SJSA1 (cell line): ENCODE data around the gene DNMBP. TPM values are rescaled to one million over a fixed set of nuclear protein-coding genes. Genes with fewer than 3 reads are reported as not detected.
A peak's percentile ranks its signal among the peaks of the same experiment; 100 is the strongest.
"Not testable (repeated sequence)": the region's sequence is repeated elsewhere in the genome, so short reads cannot be mapped to it uniquely, and the experiment has no call there.

ENCODE experiments used
- DNase-seq, 2 experiments: peaks; one replicate each; pipeline ENCODE4 v3.0.0-alpha.2; 2015 to 2020; ENCODE audit warnings: low spot score in 2 of 2, low read depth in 1 of 2
- H3K27ac ChIP-seq: fragments of 250-450 bp; sonication (Bioruptor Pico); 2 replicates; pipeline ENCODE4 v1.5.1; 2020; ENCODE audit warnings: mild to moderate bottlenecking, moderate library complexity
- H3K27me3 ChIP-seq: fragments of 250-450 bp; sonication (Bioruptor Pico); replicated peaks from 2 replicates; pipeline ENCODE4 v1.5.1; 2020; ENCODE audit warnings: mild to moderate bottlenecking, moderate library complexity
- H3K36me3 ChIP-seq: fragments of 250-450 bp; sonication (Bioruptor Pico); 2 replicates; pipeline ENCODE4 v1.5.1; 2020; ENCODE audit warnings: mild to moderate bottlenecking
- H3K4me1 ChIP-seq: fragments of 250-450 bp; sonication (Bioruptor Pico); replicated peaks from 2 replicates; pipeline ENCODE4 v1.6.1; 2021; ENCODE audit warnings: mild to moderate bottlenecking
- H3K4me3 ChIP-seq: fragments of 250-450 bp; sonication (Bioruptor Pico); 2 replicates; pipeline ENCODE4 v1.5.1; 2020; ENCODE audit warnings: mild to moderate bottlenecking
- H3K9me3 ChIP-seq: fragments of 250-450 bp; sonication (Bioruptor Pico); replicated peaks from 2 replicates; pipeline ENCODE4 v1.5.1; 2020; ENCODE audit warnings: mild to moderate bottlenecking
- total RNA-seq: library from RNA; depleted of rRNA; stranded (reverse); fragments of >200 nt; shearing (Covaris generic); gene quantifications from 2 replicates; pipeline ENCODE4 v1.2.3, GENCODE V29; 2014; rRNA removed

The DNMBP gene
- total RNA-seq, 1 experiment from 2014 or later: 11.0 TPM

DNA sequence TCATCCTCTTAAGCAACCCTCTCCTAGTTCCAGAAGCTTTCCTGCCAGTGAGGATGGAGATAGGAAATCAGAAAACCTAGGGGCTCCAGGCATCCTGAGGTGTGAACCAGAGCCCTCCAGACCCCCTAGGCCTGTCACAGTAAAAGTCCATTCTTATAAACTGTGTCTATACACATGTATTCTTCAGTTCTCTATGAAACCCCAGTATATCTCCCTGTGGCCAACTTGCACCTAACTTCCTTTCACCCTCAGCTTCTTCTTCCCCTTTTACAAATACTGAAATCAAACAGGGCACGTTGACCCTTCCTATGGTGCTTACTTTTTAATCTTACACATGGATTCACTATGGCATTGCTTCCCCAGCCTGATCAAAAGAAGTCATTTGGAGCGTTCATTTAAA is 168.9 kb downstream of the DNMBP start:
- H3K27me3 ChIP-seq, H3K27ac ChIP-seq: not testable (repeated sequence)

GRCh38 chr10:99836711-99837110 is 173.0 kb downstream of the DNMBP start:
- no peak overlapping the region for H3K4me3 ChIP-seq
- H3K27ac ChIP-seq: no peak overlapping the region
- H3K36me3 ChIP-seq: no peaks in the 10 kb centered on the region
- peaks cover 10% of the 10 kb centered on the region for H3K4me1 ChIP-seq
- DNase-seq: no peak
- no peaks in the 10 kb centered on the region for H3K27me3 ChIP-seq
- H3K9me3 ChIP-seq: peaks cover 6% of the 10 kb centered on the region; the same call in 1 of the 2 replicates

More for the DNA sequence above, 168.9 kb downstream of the DNMBP start:
- DNase-seq, H3K4me1 ChIP-seq, H3K4me3 ChIP-seq, H3K36me3 ChIP-seq, H3K9me3 ChIP-seq: not testable (repeated sequence)

- no peak overlapping the region for H3K4me3 ChIP-seq
- H3K36me3 ChIP-seq: no peaks in the 10 kb centered on the region
- H3K4me1 ChIP-seq: peaks cover 10% of the 10 kb centered on the region
- no peak overlapping the region for H3K27ac ChIP-seq
- no peaks in the 10 kb centered on the region for H3K27me3 ChIP-seq
- DNase-seq: peak in 1 of 2 experiments; percentile 31
- H3K9me3 ChIP-seq: peaks cover 6% of the 10 kb centered on the region; the same call in 1 of the 2 replicates
Observed at GRCh38 chr10:99835947-99836346, 173.8 kb downstream of the DNMBP start.

- H3K27ac ChIP-seq: peak overlapping the region; percentile 49
- H3K4me3 ChIP-seq: no peak overlapping the region
- no peaks in the 10 kb centered on the region for H3K36me3 ChIP-seq
- H3K27me3 ChIP-seq: no peaks in the 10 kb centered on the region
- peaks cover 8% of the 10 kb centered on the region; the same call in 1 of the 2 replicates for H3K9me3 ChIP-seq
- peaks cover 10% of the 10 kb centered on the region for H3K4me1 ChIP-seq
- peak; percentile 56 to 58 for DNase-seq
Observed at GRCh38 chr10:99834410-99834809, 175.3 kb downstream of the DNMBP start.

DNA sequence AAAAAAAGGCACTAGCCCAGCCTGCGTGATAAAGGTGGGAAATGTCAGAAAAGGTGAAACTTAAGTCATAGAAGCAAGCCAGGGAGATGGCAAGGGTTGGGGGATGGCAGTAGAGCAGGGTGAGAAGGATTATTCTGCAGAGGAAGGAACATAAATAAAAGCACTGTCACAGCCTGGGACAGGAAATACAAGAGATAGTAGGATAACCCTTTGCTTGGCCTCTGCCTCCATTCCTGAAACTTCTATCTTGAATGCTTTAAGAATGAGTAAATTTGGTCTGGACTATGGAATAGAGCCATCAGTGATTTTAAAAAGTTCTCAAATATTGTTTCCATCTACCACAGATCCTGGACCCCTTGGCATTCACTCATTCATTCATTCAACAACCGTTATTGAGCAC is 177.3 kb downstream of the DNMBP start:
- no peaks in the 10 kb centered on the region for H3K36me3 ChIP-seq
- DNase-seq: peak in 1 of 2 experiments; percentile 20
- no peak overlapping the region for H3K4me3 ChIP-seq
- peaks cover 13% of the 10 kb centered on the region; the same call in 1 of the 2 replicates for H3K9me3 ChIP-seq
- no peak overlapping the region for H3K27ac ChIP-seq
- peaks cover 10% of the 10 kb centered on the region for H3K4me1 ChIP-seq
- H3K27me3 ChIP-seq: no peaks in the 10 kb centered on the region

DNA sequence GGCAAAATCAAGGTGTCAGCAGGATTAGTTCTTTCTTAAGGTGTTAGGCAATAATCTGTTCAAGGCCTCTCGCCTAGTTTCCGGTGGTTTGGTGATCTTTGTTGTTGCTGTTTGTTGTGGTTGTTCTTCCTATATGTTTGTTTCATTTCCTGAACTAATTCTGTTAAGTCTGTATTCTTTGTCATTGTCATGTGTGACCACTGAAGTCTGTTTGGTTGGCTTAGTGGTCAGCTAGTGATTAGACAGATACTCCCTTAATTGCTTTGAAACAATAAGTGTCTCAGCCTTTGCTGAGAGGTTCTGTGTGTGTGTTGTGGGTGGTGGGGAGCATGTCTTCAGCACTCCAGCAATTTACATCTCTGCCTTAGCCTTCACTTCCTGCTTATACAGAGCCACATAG is 181.3 kb downstream of the DNMBP start:
- DNase-seq: peak in 1 of 2 experiments; percentile 6
- no peaks in the 10 kb centered on the region for H3K4me1 ChIP-seq
- H3K4me3 ChIP-seq: no peak overlapping the region
- no peaks in the 10 kb centered on the region for H3K27me3 ChIP-seq
- no peaks in the 10 kb centered on the region for H3K36me3 ChIP-seq
- H3K9me3 ChIP-seq: peaks cover 7% of the 10 kb centered on the region; the same call in 1 of the 2 replicates
- H3K27ac ChIP-seq: no peak overlapping the region

GRCh38 chr10:99827936-99828335 is 181.8 kb downstream of the DNMBP start:
- Histone ChIP-seq H3K27ac (no peak overlapping the region), H3K36me3 (no peaks in the 10 kb centered on the region), H3K4me3 (no peak overlapping the region), H3K27me3 (no peaks in the 10 kb centered on the region), H3K9me3 (peaks cover 7% of the 10 kb centered on the region; the same call in 1 of the 2 replicates), H3K4me1 (no peaks in the 10 kb centered on the region)
- DNase-seq: no peak

Other genes with a start within 250 kb of the DNMBP start
- 0.47 and 1.3 TPM in 2 replicates for gene ABCC2, start 227.3 kb downstream of the DNMBP start, total RNA-seq
- gene CPN1, start 71.9 kb upstream of the DNMBP start, total RNA-seq: not detected in 2 replicates
- gene ERLIN1, start 176.1 kb upstream of the DNMBP start, total RNA-seq: 41.8 and 48.2 TPM in 2 replicates
- 54.4 and 57.4 TPM in 2 replicates for gene CHUK, start 219.6 kb upstream of the DNMBP start, total RNA-seq